Activated naive CD8-positive, alpha-beta T cell treated with anti-CD3 and anti-CD28 coated beads, Interleukin-2, amount 50 U/mL, for 24 hours (primary cell): ENCODE measurements around the gene EIF5.

Source experiments
- ATAC-seq: fragments of 150-1000 bp; cut with Tn5 transposase; one replicate; pipeline ENCODE4 v1.10.0; 2021
- DNase-seq: peaks from one replicate; pipeline ENCODE4 v3.0.0; 2021
- H3K27ac Mint-ChIP-seq: one replicate; pipeline ENCODE4 v1.8.0; 2021; ENCODE audit warnings: mild to moderate bottlenecking, mixed read lengths
- H3K27me3 Mint-ChIP-seq: one replicate; pipeline ENCODE4 v1.8.0; 2021; ENCODE audit warnings: mixed read lengths
- H3K36me3 Mint-ChIP-seq: one replicate; pipeline ENCODE4 v1.8.0; 2021; ENCODE audit warnings: low read depth, mixed read lengths
- H3K4me1 Mint-ChIP-seq: one replicate; pipeline ENCODE4 v1.8.0; 2021; ENCODE audit warnings: mixed read lengths
- H3K4me3 Mint-ChIP-seq: one replicate; pipeline ENCODE4 v1.8.0; 2021; ENCODE audit warnings: mild to moderate bottlenecking, moderate library complexity, mixed read lengths
- H3K9me3 Mint-ChIP-seq: one replicate; pipeline ENCODE4 v1.8.0; 2021; ENCODE audit warnings: mixed read lengths

The EIF5 gene

GRCh38 chr14:103385152-103385928, 51.3 kb downstream of the EIF5 start, which contains the start of gene MARK3:
MARK3 (plus strand) TSS chr14:103385415; CDS start chr14:103386030, 615 bp downstream.
- H3K27me3 Mint-ChIP-seq: no peaks in the 10 kb centered on the region
- peak within 1 kb of the TSS; percentile 95 for H3K27ac Mint-ChIP-seq
- H3K4me3 Mint-ChIP-seq: peak within 1 kb of the TSS; percentile 92
- peaks cover 9% of the 10 kb centered on the region for H3K36me3 Mint-ChIP-seq
- H3K4me1 Mint-ChIP-seq: peaks cover 41% of the 10 kb centered on the region
- peak; percentile 97 for DNase-seq
- peak; percentile 98 for ATAC-seq
- no peaks in the 10 kb centered on the region for H3K9me3 Mint-ChIP-seq

- Mint-ChIP-seq H3K9me3 (no peaks in the 10 kb centered on the region), H3K27me3 (no peaks in the 10 kb centered on the region), H3K4me1 (peaks cover 48% of the 10 kb centered on the region), H3K27ac (peak overlapping the region; percentile 95), H3K4me3 (peak overlapping the region; percentile 92), H3K36me3 (peaks cover 9% of the 10 kb centered on the region)
- DNase-seq (peak; percentile 49), ATAC-seq (peak; percentile 2)
These were observed 52.1 kb downstream of the EIF5 start for GRCh38 chr14:103385929-103386712.

GRCh38 chr14:103386713-103387329, 52.8 kb downstream of the EIF5 start:
- no peak for ATAC-seq
- DNase-seq: no peak
- Mint-ChIP-seq H3K4me1 (peaks cover 49% of the 10 kb centered on the region), H3K27ac (peak overlapping the region; percentile 95), H3K27me3 (no peaks in the 10 kb centered on the region), H3K9me3 (no peaks in the 10 kb centered on the region), H3K36me3 (peaks cover 9% of the 10 kb centered on the region), H3K4me3 (peak overlapping the region; percentile 92)

GRCh38 chr14:103388664-103389063, 54.6 kb downstream of the EIF5 start:
- DNase-seq (no peak), ATAC-seq (no peak)
- no peaks in the 10 kb centered on the region for H3K9me3 Mint-ChIP-seq
- H3K36me3 Mint-ChIP-seq: peaks cover 9% of the 10 kb centered on the region
- H3K27ac Mint-ChIP-seq: peak overlapping the region; percentile 4
- no peaks in the 10 kb centered on the region for H3K27me3 Mint-ChIP-seq
- H3K4me1 Mint-ChIP-seq: peaks cover 49% of the 10 kb centered on the region
- peak overlapping the region; percentile 92 for H3K4me3 Mint-ChIP-seq

GRCh38 chr14:103390605-103391004, 56.6 kb downstream of the EIF5 start:
- Mint-ChIP-seq H3K27ac (peak overlapping the region; percentile 52), H3K4me1 (peaks cover 57% of the 10 kb centered on the region), H3K4me3 (no peak overlapping the region), H3K9me3 (no peaks in the 10 kb centered on the region), H3K36me3 (peaks cover 9% of the 10 kb centered on the region), H3K27me3 (no peaks in the 10 kb centered on the region)
- ATAC-seq (no peak), DNase-seq (no peak)

GRCh38 chr14:103391048-103391447, 57.0 kb downstream of the EIF5 start:
- DNase-seq (peak; percentile 38), ATAC-seq (peak; percentile 76)
- Mint-ChIP-seq H3K27me3 (no peaks in the 10 kb centered on the region), H3K27ac (no peak overlapping the region), H3K4me1 (peaks cover 62% of the 10 kb centered on the region), H3K9me3 (no peaks in the 10 kb centered on the region), H3K4me3 (no peak overlapping the region), H3K36me3 (peaks cover 9% of the 10 kb centered on the region)

- no peaks in the 10 kb centered on the region for H3K27me3 Mint-ChIP-seq
- H3K4me3 Mint-ChIP-seq: no peak overlapping the region
- ATAC-seq: no peak
- H3K9me3 Mint-ChIP-seq: no peaks in the 10 kb centered on the region
- H3K27ac Mint-ChIP-seq: no peak overlapping the region
- no peak for DNase-seq
- peaks cover 68% of the 10 kb centered on the region for H3K4me1 Mint-ChIP-seq
- H3K36me3 Mint-ChIP-seq: peaks cover 7% of the 10 kb centered on the region
These were observed 58.1 kb downstream of the EIF5 start for GRCh38 chr14:103392106-103392505.

- no peak for ATAC-seq
- peaks cover 64% of the 10 kb centered on the region for H3K4me1 Mint-ChIP-seq
These were observed 58.5 kb downstream of the EIF5 start for GRCh38 chr14:103392572-103392971.

GRCh38 chr14:103393070-103393469, 59.0 kb downstream of the EIF5 start:
- H3K27me3 Mint-ChIP-seq: no peaks in the 10 kb centered on the region
- DNase-seq (no peak), ATAC-seq (no peak)
- no peak overlapping the region for H3K27ac Mint-ChIP-seq
- H3K4me3 Mint-ChIP-seq: no peak overlapping the region
- no peaks in the 10 kb centered on the region for H3K9me3 Mint-ChIP-seq
- H3K36me3 Mint-ChIP-seq: peaks cover 7% of the 10 kb centered on the region
- peaks cover 64% of the 10 kb centered on the region for H3K4me1 Mint-ChIP-seq

More at GRCh38 chr14:103392572-103392971, 58.5 kb downstream of the EIF5 start:
- Mint-ChIP-seq H3K9me3 (no peaks in the 10 kb centered on the region), H3K27me3 (no peaks in the 10 kb centered on the region), H3K27ac (no peak overlapping the region), H3K4me3 (no peak overlapping the region), H3K36me3 (peaks cover 6% of the 10 kb centered on the region)
- DNase-seq: no peak

GRCh38 chr14:103393676-103394626, 59.9 kb downstream of the EIF5 start:
- Mint-ChIP-seq H3K4me3 (no peak overlapping the region), H3K27me3 (no peaks in the 10 kb centered on the region), H3K36me3 (peaks cover 2% of the 10 kb centered on the region), H3K4me1 (peaks cover 63% of the 10 kb centered on the region), H3K9me3 (no peaks in the 10 kb centered on the region), H3K27ac (no peak overlapping the region)
- ATAC-seq (no peak), DNase-seq (no peak)
